Epithelial cell of proximal tubule (primary cell): Measurements from ENCODE around the gene HLA-DPA1. TPM values are rescaled to one million over a fixed set of nuclear protein-coding genes. Genes with fewer than 3 reads are reported as not detected.

ENCODE experiments used
- DNase-seq: peaks from one replicate; pipeline ENCODE4 v3.0.0-alpha.2; 2011; ENCODE audit warnings: low read depth
- H3K4me3 ChIP-seq: 2 replicates; pipeline ENCODE4 v1.5.1; 2011; ENCODE audit warnings: low read depth, mild to moderate bottlenecking, low read length
- CTCF ChIP-seq: conservative IDR thresholded peaks from 2 replicates; pipeline ENCODE4 v1.5.1; 2012; ENCODE audit warnings: low read depth, mild to moderate bottlenecking, low read length
- total RNA-seq: library from RNA; depleted of rRNA; stranded (reverse); fragments of >200 nt; gene quantifications from 2 replicates; pipeline ENCODE4 v1.2.3, GENCODE V29; 2015

The HLA-DPA1 gene
- total RNA-seq, 1 donor from 2014 or later = 6.8 TPM

- no peak for DNase-seq
- H3K4me3 ChIP-seq = no peak overlapping the region
- TF ChIP-seq CTCF = no peak
These were observed 20.2 kb downstream of the HLA-DPA1 start for GRCh38 chr6:33053230-33053629.

- no peak for DNase-seq
- no peak for TF ChIP-seq CTCF
- H3K4me3 ChIP-seq = no peak overlapping the region
These were observed 20.8 kb downstream of the HLA-DPA1 start for GRCh38 chr6:33052627-33053026.

- no peak for DNase-seq
- no peak overlapping the region for H3K4me3 ChIP-seq
- no peak for TF ChIP-seq CTCF
These were observed 23.2 kb downstream of the HLA-DPA1 start for GRCh38 chr6:33050014-33050810.

GRCh38 chr6:33049323-33050013 lies 24.0 kb downstream of the HLA-DPA1 start:
- no peak for DNase-seq
- peak; percentile 42 for TF ChIP-seq CTCF
- H3K4me3 ChIP-seq = no peak overlapping the region

GRCh38 chr6:33040157-33040556 lies 33.3 kb downstream of the HLA-DPA1 start:
- no peak for TF ChIP-seq CTCF
- no peak overlapping the region for H3K4me3 ChIP-seq
- no peak for DNase-seq

GRCh38 chr6:33036535-33036934 lies 36.9 kb downstream of the HLA-DPA1 start:
- no peak for TF ChIP-seq CTCF
- H3K4me3 ChIP-seq = no peak overlapping the region
- DNase-seq = no peak
